Suprapubic skin (tissue), 4 donors: ENCODE data around the gene DMPK. TPM values are rescaled to one million over a fixed set of nuclear protein-coding genes. Genes with fewer than 3 reads are reported as not detected.
A peak's percentile ranks its signal among the peaks of the same experiment; 100 is the strongest.

ENCODE experiments used
- DNase-seq, 2 donors: peaks; one replicate each; pipeline ENCODE4 v3.0.0-alpha.2; 2019; ENCODE audit warnings: low spot score in 2 of 2
- H3K27ac ChIP-seq: fragments of 200-600 bp; sonication (generic); one replicate; pipeline ENCODE4 v1.5.1; 2019
- H3K27me3 ChIP-seq: fragments of 200-600 bp; sonication (generic); one replicate; pipeline ENCODE4 v1.5.1; 2019
- H3K36me3 ChIP-seq: fragments of 200-600 bp; sonication (generic); one replicate; pipeline ENCODE4 v1.5.1; 2019
- H3K4me1 ChIP-seq: fragments of 200-600 bp; sonication (generic); one replicate; pipeline ENCODE4 v1.5.1; 2019
- H3K4me3 ChIP-seq: fragments of 200-600 bp; sonication (generic); one replicate; pipeline ENCODE4 v1.5.1; 2019; ENCODE audit warnings: mild to moderate bottlenecking
- H3K9me3 ChIP-seq: fragments of 200-600 bp; sonication (generic); one replicate; pipeline ENCODE4 v1.5.1; 2019
- EP300 ChIP-seq: sonication (generic); formaldehyde crosslinking; IDR thresholded peaks from one replicate; pipeline ENCODE4 v1.6.1; 2017; ENCODE audit warnings: antibody characterized with exemption
- POLR2A ChIP-seq, 2 donors: fragments of 450-650 bp; IDR thresholded peaks; one replicate each; pipeline ENCODE4 v1.6.1; 2017; ENCODE audit warnings: antibody characterized with exemption in 2 of 2, mild to moderate bottlenecking in 2 of 2, moderate library complexity in 2 of 2
- POLR2AphosphoS5 ChIP-seq, 3 donors: sonication (generic); formaldehyde crosslinking; IDR thresholded peaks; one replicate each; pipeline ENCODE4 v1.6.1; 2017; ENCODE audit warnings: antibody characterized with exemption in 3 of 3
- WGBS: methylation state at CpG from one replicate; pipeline ENCODE4 v1.1.5; 2018; 5-methylcytosine and 5-hydroxymethylcytosine counted together
- total RNA-seq, 4 donors: library from RNA; depleted of rRNA; stranded (reverse); fragments of >200 nt; gene quantifications; one replicate each; pipeline ENCODE4 v1.1.0, GENCODE V29; 2016
- TF ChIP-seq, protein P1 (sequence below), 2 donors: fragments of 200-600 bp in 1 of 2; fragments of 450-650 bp in 1 of 2; sonication (generic) in 1 of 2; IDR thresholded peaks; one replicate each; pipeline ENCODE4 v1.5.1; 2016 to 2019; ENCODE audit warnings: antibody characterized with exemption in 2 of 2, mild to moderate bottlenecking in 1 of 2, moderate library complexity in 1 of 2

DMPK gene
- total RNA-seq, 4 donors from 2014 or later = 15.0 to 27.3 (median 20.3) TPM

DNA sequence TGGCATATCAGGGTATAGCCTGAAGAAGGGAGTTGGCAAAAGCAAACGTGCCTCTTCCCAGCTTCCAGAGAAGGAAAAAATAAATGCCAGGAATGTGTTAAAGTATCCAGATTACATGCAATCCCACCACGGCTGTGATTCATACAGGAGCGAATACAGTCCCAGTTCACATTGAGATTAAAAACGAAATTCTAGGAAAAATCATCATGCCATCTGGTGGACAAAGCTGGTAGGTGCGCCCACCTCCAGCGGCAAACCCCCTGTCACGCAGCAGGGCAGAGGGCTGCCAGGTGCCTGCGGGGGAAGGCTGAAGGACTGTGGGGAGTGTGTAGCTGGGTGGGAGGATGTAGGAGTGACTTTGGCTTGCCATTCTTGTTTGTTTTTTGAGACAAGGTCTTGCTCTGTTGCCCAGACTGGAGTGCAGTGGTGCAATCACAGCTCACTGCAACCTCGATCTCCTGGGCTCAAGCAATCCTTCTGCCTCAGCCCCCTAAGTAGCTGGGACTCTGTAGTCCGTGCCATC lies 16.8 kb upstream of the DMPK start:
- H3K4me3 ChIP-seq = no peak overlapping the region
- no peak overlapping the region for H3K27ac ChIP-seq
- H3K4me1 ChIP-seq = peaks cover 11% of the 10 kb centered on the region
- no peak for DNase-seq
- no peaks in the 10 kb centered on the region for H3K9me3 ChIP-seq
- H3K27me3 ChIP-seq = no peaks in the 10 kb centered on the region
- H3K36me3 ChIP-seq = no peaks in the 10 kb centered on the region
- 8% methylated on average over 10 of the region's 10 CpGs for WGBS
- TF ChIP-seq, protein P1, sequence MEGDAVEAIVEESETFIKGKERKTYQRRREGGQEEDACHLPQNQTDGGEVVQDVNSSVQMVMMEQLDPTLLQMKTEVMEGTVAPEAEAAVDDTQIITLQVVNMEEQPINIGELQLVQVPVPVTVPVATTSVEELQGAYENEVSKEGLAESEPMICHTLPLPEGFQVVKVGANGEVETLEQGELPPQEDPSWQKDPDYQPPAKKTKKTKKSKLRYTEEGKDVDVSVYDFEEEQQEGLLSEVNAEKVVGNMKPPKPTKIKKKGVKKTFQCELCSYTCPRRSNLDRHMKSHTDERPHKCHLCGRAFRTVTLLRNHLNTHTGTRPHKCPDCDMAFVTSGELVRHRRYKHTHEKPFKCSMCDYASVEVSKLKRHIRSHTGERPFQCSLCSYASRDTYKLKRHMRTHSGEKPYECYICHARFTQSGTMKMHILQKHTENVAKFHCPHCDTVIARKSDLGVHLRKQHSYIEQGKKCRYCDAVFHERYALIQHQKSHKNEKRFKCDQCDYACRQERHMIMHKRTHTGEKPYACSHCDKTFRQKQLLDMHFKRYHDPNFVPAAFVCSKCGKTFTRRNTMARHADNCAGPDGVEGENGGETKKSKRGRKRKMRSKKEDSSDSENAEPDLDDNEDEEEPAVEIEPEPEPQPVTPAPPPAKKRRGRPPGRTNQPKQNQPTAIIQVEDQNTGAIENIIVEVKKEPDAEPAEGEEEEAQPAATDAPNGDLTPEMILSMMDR (IDR thresholded peaks at IDR 0.05) = peak; percentile 85 to 87
- TF ChIP-seq POLR2A (IDR thresholded peaks at IDR 0.05) = no peak

DNA sequence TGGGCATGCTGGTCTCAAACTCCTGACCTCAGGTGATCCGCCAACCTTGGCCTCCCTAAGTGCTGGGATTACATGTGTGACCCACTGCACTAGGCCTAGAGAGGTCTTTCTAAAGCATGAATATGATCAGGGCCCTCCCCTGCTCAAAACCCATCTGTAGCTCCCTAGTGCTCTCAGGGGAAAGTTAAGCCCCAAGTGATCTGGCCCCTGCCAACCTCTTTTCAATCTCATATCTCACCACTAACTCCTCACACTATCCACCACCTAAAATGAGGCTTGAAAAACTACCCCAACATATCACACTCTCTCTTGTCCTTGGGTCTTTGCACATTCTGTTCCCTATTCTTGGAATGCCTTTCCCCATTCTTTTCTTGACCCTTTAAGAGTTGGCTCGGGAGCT lies 12.3 kb upstream of the DMPK start:
- TF ChIP-seq, protein P1 (IDR thresholded peaks at IDR 0.05) = no peak
- TF ChIP-seq POLR2A (IDR thresholded peaks at IDR 0.05) = no peak
- TF ChIP-seq POLR2AphosphoS5 (IDR thresholded peaks at IDR 0.05) = no peak
- no peak for TF ChIP-seq EP300
- peaks cover 34% of the 10 kb centered on the region for H3K4me1 ChIP-seq
- WGBS = 78% methylated on average over 1 of the region's 2 CpGs

DNA sequence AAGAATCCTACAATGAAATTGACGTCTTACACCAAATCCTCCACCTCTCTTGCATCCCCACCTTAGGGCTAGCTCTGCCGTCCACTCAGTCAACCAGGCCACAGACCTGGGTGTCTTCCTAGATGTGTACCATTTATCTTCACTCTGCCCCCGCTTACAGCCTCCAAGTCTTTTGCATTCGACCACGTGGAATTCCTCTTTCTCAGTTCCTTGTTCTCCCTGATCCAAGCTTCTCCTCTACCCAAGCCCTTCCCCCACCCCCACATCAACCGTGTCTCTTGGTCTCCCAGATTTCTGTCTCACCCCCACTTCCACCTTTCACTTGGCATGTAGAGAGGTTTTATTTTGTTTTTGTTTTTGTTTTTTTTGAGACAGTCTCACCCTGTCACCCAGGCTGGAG lies 11.6 kb upstream of the DMPK start:
- DNase-seq = no peak
- TF ChIP-seq POLR2AphosphoS5 (IDR thresholded peaks at IDR 0.05) = no peak
- TF ChIP-seq POLR2A (IDR thresholded peaks at IDR 0.05) = no peak
- TF ChIP-seq, protein P1 (IDR thresholded peaks at IDR 0.05) = no peak
- no peak for TF ChIP-seq EP300
- Histone ChIP-seq H3K4me1 (peaks cover 27% of the 10 kb centered on the region), H3K27ac (no peak overlapping the region), H3K36me3 (peaks cover 11% of the 10 kb centered on the region), H3K9me3 (no peaks in the 10 kb centered on the region), H3K4me3 (no peak overlapping the region), H3K27me3 (no peaks in the 10 kb centered on the region)
- WGBS = 63% methylated on average over 6 of the region's 6 CpGs

More for the DNA sequence above, 12.3 kb upstream of the DMPK start:
- H3K27ac ChIP-seq = no peak overlapping the region
- no peak overlapping the region for H3K4me3 ChIP-seq
- DNase-seq = no peak
- H3K36me3 ChIP-seq = peaks cover 4% of the 10 kb centered on the region
- H3K9me3 ChIP-seq = no peaks in the 10 kb centered on the region
- no peaks in the 10 kb centered on the region for H3K27me3 ChIP-seq

DNA sequence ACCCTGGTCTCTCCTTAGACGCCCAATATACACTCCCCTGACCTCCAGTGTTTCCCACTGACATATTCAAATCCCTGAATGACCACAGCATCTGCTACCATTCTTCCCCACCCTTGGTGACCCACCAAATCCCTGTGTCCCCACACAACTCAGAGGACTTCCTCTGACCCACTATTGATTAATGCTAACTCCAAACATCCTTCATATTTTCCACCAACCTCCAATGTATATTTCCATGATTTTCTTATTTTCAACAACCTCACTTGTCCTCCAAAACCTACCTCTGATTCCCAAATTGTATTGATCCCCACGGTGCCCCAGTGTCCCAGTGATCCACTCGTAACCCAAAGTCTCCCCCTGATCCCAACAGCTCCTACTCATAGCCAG lies 10.9 kb upstream of the DMPK start:
- WGBS = 36% methylated on average over 3 of the region's 3 CpGs
- peaks cover 18% of the 10 kb centered on the region for H3K36me3 ChIP-seq
- H3K27ac ChIP-seq = no peak overlapping the region
- no peak for DNase-seq
- TF ChIP-seq EP300 (no peak), POLR2A (IDR thresholded peaks at IDR 0.05) (no peak), POLR2AphosphoS5 (IDR thresholded peaks at IDR 0.05) (no peak)
- TF ChIP-seq, protein P1 (IDR thresholded peaks at IDR 0.05) = no peak
- H3K9me3 ChIP-seq = no peaks in the 10 kb centered on the region
- H3K4me3 ChIP-seq = peak overlapping the region; percentile 78
- peaks cover 24% of the 10 kb centered on the region for H3K4me1 ChIP-seq
- no peaks in the 10 kb centered on the region for H3K27me3 ChIP-seq

DNA sequence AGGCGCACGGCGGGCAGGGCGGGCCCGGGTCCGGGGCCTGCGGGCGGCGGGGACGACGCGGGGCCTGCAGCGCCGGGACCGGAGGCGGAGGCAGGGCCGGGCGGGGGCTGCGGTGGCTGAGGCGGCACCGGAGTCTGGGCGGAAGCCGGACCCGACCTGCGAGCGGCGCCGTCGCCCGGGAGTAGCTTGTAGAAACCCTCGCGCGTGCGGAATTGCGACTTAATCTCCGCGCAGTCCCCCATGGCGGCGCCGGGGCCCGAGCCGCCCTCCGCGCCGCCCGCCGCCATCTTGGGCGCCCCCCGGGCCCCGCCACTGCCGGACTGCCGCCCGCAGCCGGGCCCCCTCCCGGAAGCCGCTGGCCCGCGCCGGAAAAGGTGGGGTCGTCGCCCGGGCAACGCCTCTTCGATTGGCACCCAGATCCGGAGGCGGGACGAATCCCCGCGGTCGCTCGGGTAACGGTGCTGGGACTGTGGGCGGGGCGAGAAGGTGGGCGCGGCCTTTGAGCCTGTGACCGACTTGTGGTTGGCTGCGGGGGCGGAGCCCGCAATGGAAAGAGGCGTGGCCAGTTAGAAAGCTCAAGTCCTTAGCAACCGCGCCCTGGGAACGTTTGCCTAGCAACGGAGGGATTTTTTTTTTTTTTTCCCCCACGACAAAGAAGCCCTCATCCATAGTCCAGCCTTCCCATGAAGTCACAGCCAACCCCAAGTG lies 10.3 kb upstream of the DMPK start, which contains the start of gene DMWD:
DMWD (minus strand) TSS at position 376 of the 708 bp plus-strand sequence; CDS start at position 287, 89 bp downstream.
- H3K4me1 ChIP-seq = peaks cover 24% of the 10 kb centered on the region
- H3K9me3 ChIP-seq = no peaks in the 10 kb centered on the region
- WGBS = under 1% methylated on average over 18 of the region's 86 CpGs
- peaks cover 24% of the 10 kb centered on the region for H3K36me3 ChIP-seq
- peak within 1 kb of the TSS; percentile 82 for H3K27ac ChIP-seq
- peak; percentile 100 for DNase-seq
- no peaks in the 10 kb centered on the region for H3K27me3 ChIP-seq
- TF ChIP-seq POLR2AphosphoS5 (IDR thresholded peaks at IDR 0.05) (peak in 1 of 3 donors; percentile 79), EP300 (no peak), POLR2A (IDR thresholded peaks at IDR 0.05) (peak in 1 of 2 donors; percentile 18)
- TF ChIP-seq, protein P1 (IDR thresholded peaks at IDR 0.05) = no peak
- H3K4me3 ChIP-seq = peak within 1 kb of the TSS; percentile 78
